ENCODE data around the gene CPLX4.
"Not testable (repeated sequence)": the region's sequence is repeated elsewhere in the genome, so short reads cannot be mapped to it uniquely, and the experiment has no call there.

CPLX4 gene

GRCh38 chr18:59271606-59272220 is 46.7 kb downstream of the CPLX4 start:
- DNase-seq (ENCODE audit: low read depth in 1 of 2, low spot score in 1 of 2) = no peak

GRCh38 chr18:59270689-59271257 is 47.7 kb downstream of the CPLX4 start:
- DNase-seq (ENCODE audit: low read depth in 1 of 2, low spot score in 1 of 2) = no peak

GRCh38 chr18:59269563-59270119 is 48.8 kb downstream of the CPLX4 start:
- DNase-seq (ENCODE audit: low read depth in 1 of 2, low spot score in 1 of 2) = no peak

- no peak for DNase-seq (ENCODE audit: low read depth in 1 of 2, low spot score in 1 of 2)
Measured at GRCh38 chr18:59268721-59269562, 49.5 kb downstream of the CPLX4 start.

- no peak for DNase-seq (ENCODE audit: low read depth in 1 of 2, low spot score in 1 of 2)
Measured at GRCh38 chr18:59268127-59268720, 50.2 kb downstream of the CPLX4 start.

- no peak for DNase-seq (ENCODE audit: low read depth in 1 of 2, low spot score in 1 of 2)
Measured at GRCh38 chr18:59267503-59268126, 50.8 kb downstream of the CPLX4 start.

GRCh38 chr18:59266886-59267502 is 51.5 kb downstream of the CPLX4 start:
- DNase-seq (ENCODE audit: low read depth in 1 of 2, low spot score in 1 of 2) = no peak

GRCh38 chr18:59266459-59266858 is 52.0 kb downstream of the CPLX4 start:
- no peak for DNase-seq (ENCODE audit: low read depth in 1 of 2, low spot score in 1 of 2)

- DNase-seq (ENCODE audit: low read depth in 1 of 2, low spot score in 1 of 2) = no peak
Measured at GRCh38 chr18:59265974-59266369, 52.5 kb downstream of the CPLX4 start.

GRCh38 chr18:59265246-59265973 is 53.0 kb downstream of the CPLX4 start:
- DNase-seq (ENCODE audit: low read depth in 1 of 2, low spot score in 1 of 2) = no peak

- DNase-seq (ENCODE audit: low read depth in 1 of 2, low spot score in 1 of 2) = no peak
Measured at GRCh38 chr18:59264651-59265245, 53.7 kb downstream of the CPLX4 start.

GRCh38 chr18:59264121-59264571 is 54.3 kb downstream of the CPLX4 start:
- no peak for DNase-seq (ENCODE audit: low read depth in 1 of 2, low spot score in 1 of 2)

- DNase-seq (ENCODE audit: low read depth in 1 of 2, low spot score in 1 of 2) = no peak
Measured at GRCh38 chr18:59263661-59264060, 54.8 kb downstream of the CPLX4 start.

GRCh38 chr18:59262243-59262642 is 56.2 kb downstream of the CPLX4 start:
- not testable (repeated sequence) for DNase-seq (ENCODE audit: low read depth in 1 of 2, low spot score in 1 of 2)

- not testable (repeated sequence) for DNase-seq (ENCODE audit: low read depth in 1 of 2, low spot score in 1 of 2)
Measured at GRCh38 chr18:59261842-59262241, 56.6 kb downstream of the CPLX4 start.

GRCh38 chr18:59255491-59255890 is 63.0 kb downstream of the CPLX4 start:
- DNase-seq (ENCODE audit: low read depth in 1 of 2, low spot score in 1 of 2) = not testable (repeated sequence)

- DNase-seq (ENCODE audit: low read depth in 1 of 2, low spot score in 1 of 2) = no peak
Measured at GRCh38 chr18:59249199-59249774, 69.2 kb downstream of the CPLX4 start.

GRCh38 chr18:59246796-59247195 is 71.7 kb downstream of the CPLX4 start:
- DNase-seq (ENCODE audit: low read depth in 1 of 2, low spot score in 1 of 2) = no peak
